ENCODE data around the gene HPSE2.
"Not testable (repeated sequence)": the region's sequence is repeated elsewhere in the genome, so short reads cannot be mapped to it uniquely, and the experiment has no call there.

The HPSE2 gene

GRCh38 chr10:99143651-99144050, 92.0 kb downstream of the HPSE2 start:
- DNase-seq, result no peak

- no peak for DNase-seq
Observed at GRCh38 chr10:99143011-99143410, 92.6 kb downstream of the HPSE2 start.

- DNase-seq, result not testable (repeated sequence)
Observed at GRCh38 chr10:99132897-99133296, 102.8 kb downstream of the HPSE2 start.

GRCh38 chr10:99125879-99126278, 109.8 kb downstream of the HPSE2 start:
- DNase-seq, result no peak

GRCh38 chr10:99124376-99124775, 111.3 kb downstream of the HPSE2 start:
- no peak for DNase-seq

- no peak for DNase-seq
Observed at GRCh38 chr10:99123851-99124250, 111.8 kb downstream of the HPSE2 start.

- no peak for DNase-seq
Observed at GRCh38 chr10:99123336-99123735, 112.3 kb downstream of the HPSE2 start.

GRCh38 chr10:99119258-99119748, 116.3 kb downstream of the HPSE2 start:
- DNase-seq, result no peak

- DNase-seq, result no peak
Observed at GRCh38 chr10:99115703-99116102, 119.9 kb downstream of the HPSE2 start.

- DNase-seq, result no peak
Observed at GRCh38 chr10:99085358-99085757, 150.3 kb downstream of the HPSE2 start.

- no peak for DNase-seq
Observed at GRCh38 chr10:99084161-99084560, 151.5 kb downstream of the HPSE2 start.

- no peak for DNase-seq
Observed at GRCh38 chr10:99080275-99080945, 155.2 kb downstream of the HPSE2 start.

GRCh38 chr10:99062591-99062990, 173.1 kb downstream of the HPSE2 start:
- no peak for DNase-seq

GRCh38 chr10:99058762-99059161, 176.9 kb downstream of the HPSE2 start:
- no peak for DNase-seq

GRCh38 chr10:99057936-99058690, 177.5 kb downstream of the HPSE2 start:
- no peak for DNase-seq

GRCh38 chr10:99045671-99046070, 190.0 kb downstream of the HPSE2 start:
- no peak for DNase-seq

GRCh38 chr10:99042051-99042771, 193.4 kb downstream of the HPSE2 start:
- DNase-seq, result no peak

- DNase-seq, result no peak
Observed at GRCh38 chr10:99041468-99041867, 194.2 kb downstream of the HPSE2 start.

GRCh38 chr10:99013885-99014284, 221.8 kb downstream of the HPSE2 start:
- DNase-seq, result no peak

- no peak for DNase-seq
Observed at GRCh38 chr10:99010286-99010685, 225.4 kb downstream of the HPSE2 start.

GRCh38 chr10:99008054-99008453, 227.6 kb downstream of the HPSE2 start:
- DNase-seq, result no peak

- no peak for DNase-seq
Observed at GRCh38 chr10:99007457-99007856, 228.2 kb downstream of the HPSE2 start.

- DNase-seq, result no peak
Observed at GRCh38 chr10:99005254-99005653, 230.4 kb downstream of the HPSE2 start.

- DNase-seq, result no peak
Observed at GRCh38 chr10:99004738-99005137, 230.9 kb downstream of the HPSE2 start.
